Gastrocnemius medialis (tissue), 4 donors: ENCODE data around the gene SF3B3.

Source experiments
- POLR2A ChIP-seq, 2 donors: fragments of 450-650 bp; IDR thresholded peaks; one replicate each; pipeline ENCODE4 v1.6.1; 2017; ENCODE audit warnings: antibody characterized with exemption in 2 of 2, mild to moderate bottlenecking in 2 of 2, moderate library complexity in 2 of 2
- TF ChIP-seq, protein P1 (sequence below), 5 experiments: fragments of 450-650 bp in 3 of 5; fragments of 200-600 bp in 2 of 5; sonication (generic) in 2 of 5; IDR thresholded peaks in 4 of 5; conservative IDR thresholded peaks in 1 of 5; 1 replicate in 4 of 5; 2 replicates in 1 of 5; pipeline ENCODE4 v1.5.1; 2016 to 2019; ENCODE audit warnings: antibody characterized with exemption in 5 of 5, mild to moderate bottlenecking in 3 of 5, moderate library complexity in 3 of 5

DNA sequence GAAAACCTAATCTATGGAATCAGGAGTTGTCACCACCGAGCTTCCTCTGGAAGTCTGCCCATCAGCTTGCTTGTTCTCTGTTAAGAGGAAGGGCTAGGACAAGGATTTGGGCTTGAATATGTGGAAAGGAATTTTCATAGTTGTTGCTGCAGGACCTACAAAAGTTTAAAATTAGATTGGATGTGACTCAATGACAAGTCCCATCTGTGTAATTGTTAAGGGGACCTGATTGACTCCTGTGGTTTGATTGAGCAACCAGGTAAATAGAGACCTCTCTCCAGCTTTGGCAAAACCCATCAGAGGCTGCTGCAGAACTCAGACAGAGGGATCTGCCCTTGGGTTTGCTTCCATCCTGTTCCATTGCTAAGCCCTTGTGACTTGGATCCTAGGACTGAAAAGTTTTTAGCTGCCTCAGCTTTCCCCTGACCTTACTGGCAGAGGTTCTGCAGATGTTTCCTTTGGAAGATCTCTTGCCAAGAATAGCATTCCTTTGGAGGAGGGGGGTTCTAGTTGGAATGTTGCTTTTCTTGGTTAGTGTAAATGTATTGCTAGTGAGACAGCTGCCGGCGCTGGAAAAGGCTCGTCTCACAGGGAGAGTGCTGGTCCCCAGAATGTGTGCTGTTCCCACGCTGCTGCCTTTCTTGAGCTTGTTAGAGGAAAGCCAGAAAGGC is 50.0 kb downstream of the SF3B3 start:
- TF ChIP-seq, protein P1, sequence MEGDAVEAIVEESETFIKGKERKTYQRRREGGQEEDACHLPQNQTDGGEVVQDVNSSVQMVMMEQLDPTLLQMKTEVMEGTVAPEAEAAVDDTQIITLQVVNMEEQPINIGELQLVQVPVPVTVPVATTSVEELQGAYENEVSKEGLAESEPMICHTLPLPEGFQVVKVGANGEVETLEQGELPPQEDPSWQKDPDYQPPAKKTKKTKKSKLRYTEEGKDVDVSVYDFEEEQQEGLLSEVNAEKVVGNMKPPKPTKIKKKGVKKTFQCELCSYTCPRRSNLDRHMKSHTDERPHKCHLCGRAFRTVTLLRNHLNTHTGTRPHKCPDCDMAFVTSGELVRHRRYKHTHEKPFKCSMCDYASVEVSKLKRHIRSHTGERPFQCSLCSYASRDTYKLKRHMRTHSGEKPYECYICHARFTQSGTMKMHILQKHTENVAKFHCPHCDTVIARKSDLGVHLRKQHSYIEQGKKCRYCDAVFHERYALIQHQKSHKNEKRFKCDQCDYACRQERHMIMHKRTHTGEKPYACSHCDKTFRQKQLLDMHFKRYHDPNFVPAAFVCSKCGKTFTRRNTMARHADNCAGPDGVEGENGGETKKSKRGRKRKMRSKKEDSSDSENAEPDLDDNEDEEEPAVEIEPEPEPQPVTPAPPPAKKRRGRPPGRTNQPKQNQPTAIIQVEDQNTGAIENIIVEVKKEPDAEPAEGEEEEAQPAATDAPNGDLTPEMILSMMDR (IDR thresholded peaks at IDR 0.05 in 4 of 5, conservative IDR thresholded peaks at IDR 0.05 in 1 of 5) = no peak
- TF ChIP-seq POLR2A (IDR thresholded peaks at IDR 0.05) = no peak
